Omental fat pad (tissue), 4 donors: Measurements from ENCODE around the gene UBL7. TPM values are rescaled to one million over a fixed set of nuclear protein-coding genes. Genes with fewer than 3 reads are reported as not detected.
A peak's percentile ranks its signal among the peaks of the same experiment; 100 is the strongest.

Experiments
- ATAC-seq: fragments of 150-250 bp; one replicate; pipeline ENCODE4 v1.9.1; 2016; ENCODE audit warnings: mild to moderate bottlenecking, moderate library complexity; ENCODE audit not compliant: low FRiP score
- DNase-seq: peaks from one replicate; pipeline ENCODE4 v3.0.0-alpha.2; 2019; ENCODE audit warnings: low spot score
- CTCF ChIP-seq, 3 donors: fragments of 450-650 bp; IDR thresholded peaks; one replicate each; pipeline ENCODE4 v1.5.1; 2016 to 2017; ENCODE audit warnings: antibody characterized with exemption in 3 of 3, mild to moderate bottlenecking in 3 of 3, moderate library complexity in 2 of 3
- total RNA-seq, 4 donors: library from RNA; depleted of rRNA; stranded (reverse); fragments of >200 nt; gene quantifications; one replicate each; pipeline ENCODE4 v1.1.0, GENCODE V29; 2016

Gene UBL7
- total RNA-seq, result 10 to 100 TPM; 28.0 to 39.2 (median 34.8) TPM

GRCh38 chr15:74460871-74461846 is at the start of gene UBL7:
UBL7 (minus strand) TSS chr15:74461160; CDS start chr15:74458867, 2,293 bp downstream.
- peak; percentile 94 for DNase-seq
- TF ChIP-seq CTCF (IDR thresholded peaks at IDR 0.05), result no peak
- peak; percentile 99 for ATAC-seq

GRCh38 chr15:74506515-74506840 is 45.5 kb upstream of the UBL7 start:
- no peak for TF ChIP-seq CTCF (IDR thresholded peaks at IDR 0.05)
- ATAC-seq, result no peak
- no peak for DNase-seq

GRCh38 chr15:74505837-74506514 is 45.0 kb upstream of the UBL7 start:
- no peak for TF ChIP-seq CTCF (IDR thresholded peaks at IDR 0.05)
- DNase-seq, result no peak
- no peak for ATAC-seq

GRCh38 chr15:74504836-74505235 is 43.9 kb upstream of the UBL7 start:
- DNase-seq, result no peak
- TF ChIP-seq CTCF (IDR thresholded peaks at IDR 0.05), result no peak
- no peak for ATAC-seq

- ATAC-seq, result no peak
- TF ChIP-seq CTCF (IDR thresholded peaks at IDR 0.05), result no peak
- DNase-seq, result no peak
These were observed 43.5 kb upstream of the UBL7 start for GRCh38 chr15:74504418-74504817.

- ATAC-seq (no peak), DNase-seq (no peak)
- no peak for TF ChIP-seq CTCF (IDR thresholded peaks at IDR 0.05)
These were observed 41.3 kb upstream of the UBL7 start for GRCh38 chr15:74502301-74502700.
